HUES48 (cell line): ENCODE results near the gene CEP135.

Experiments
- H3K27ac ChIP-seq: one replicate; pipeline ENCODE4 v1.7.0; 2013; ENCODE audit warnings: low read depth, low read length, inconsistent platforms
- H3K27me3 ChIP-seq: 2 replicates; pipeline ENCODE4 v1.6.1; 2013; ENCODE audit warnings: mild to moderate bottlenecking, low read length; ENCODE audit not compliant: control insufficient read depth, insufficient read depth
- H3K36me3 ChIP-seq: 2 replicates; pipeline ENCODE4 v1.6.1; 2013; ENCODE audit warnings: low read length; ENCODE audit not compliant: control insufficient read depth, insufficient read depth
- H3K4me1 ChIP-seq: 2 replicates; pipeline ENCODE4 v1.6.1; 2013; ENCODE audit warnings: mild to moderate bottlenecking, low read length; ENCODE audit not compliant: control insufficient read depth, insufficient read depth
- H3K4me3 ChIP-seq: 2 replicates; pipeline ENCODE4 v1.5.1; 2013; ENCODE audit warnings: mild to moderate bottlenecking, low read depth, low read length
- H3K9ac ChIP-seq: 2 replicates; pipeline ENCODE4 v1.6.1; 2013; ENCODE audit warnings: mild to moderate bottlenecking, low read depth, low read length, moderate library complexity
- H3K9me3 ChIP-seq: 2 replicates; pipeline ENCODE4 v1.6.1; 2013; ENCODE audit warnings: low read length; ENCODE audit not compliant: control insufficient read depth, insufficient read depth

CEP135 gene

GRCh38 chr4:56008206-56008605 is 59.5 kb downstream of the CEP135 start:
- H3K36me3 ChIP-seq, result peaks cover 44% of the 10 kb centered on the region
- H3K4me1 ChIP-seq, result no peaks in the 10 kb centered on the region
- H3K9me3 ChIP-seq, result no peaks in the 10 kb centered on the region
- H3K27me3 ChIP-seq, result no peaks in the 10 kb centered on the region
- no peak overlapping the region for H3K27ac ChIP-seq
- H3K9ac ChIP-seq, result no peak overlapping the region
- no peak overlapping the region for H3K4me3 ChIP-seq

GRCh38 chr4:56026596-56026995 is 77.9 kb downstream of the CEP135 start:
- Histone ChIP-seq H3K9ac (no peak overlapping the region), H3K4me3 (no peak overlapping the region), H3K27me3 (no peaks in the 10 kb centered on the region), H3K9me3 (no peaks in the 10 kb centered on the region), H3K27ac (no peak overlapping the region), H3K36me3 (peaks cover 43% of the 10 kb centered on the region), H3K4me1 (no peaks in the 10 kb centered on the region)

- Histone ChIP-seq H3K36me3 (peaks cover 42% of the 10 kb centered on the region), H3K27ac (no peak overlapping the region)
These were observed 79.4 kb downstream of the CEP135 start for GRCh38 chr4:56028165-56028564.

GRCh38 chr4:56038487-56039162 is 89.9 kb downstream of the CEP135 start:
- no peak overlapping the region for H3K27ac ChIP-seq
- no peaks in the 10 kb centered on the region; the same call in 1 of the 2 replicates for H3K27me3 ChIP-seq
- no peak overlapping the region for H3K9ac ChIP-seq
- no peak overlapping the region for H3K4me3 ChIP-seq
- H3K9me3 ChIP-seq, result no peaks in the 10 kb centered on the region
- no peaks in the 10 kb centered on the region for H3K36me3 ChIP-seq
- H3K4me1 ChIP-seq, result peaks cover 8% of the 10 kb centered on the region; the same call in 1 of the 2 replicates

More at GRCh38 chr4:56028165-56028564, 79.4 kb downstream of the CEP135 start:
- no peaks in the 10 kb centered on the region for H3K4me1 ChIP-seq
- no peak overlapping the region for H3K4me3 ChIP-seq
- H3K9ac ChIP-seq, result no peak overlapping the region
- H3K27me3 ChIP-seq, result no peaks in the 10 kb centered on the region
- H3K9me3 ChIP-seq, result no peaks in the 10 kb centered on the region

- Histone ChIP-seq H3K27ac (peak overlapping the region; percentile 36), H3K36me3 (no peaks in the 10 kb centered on the region), H3K9me3 (no peaks in the 10 kb centered on the region), H3K27me3 (no peaks in the 10 kb centered on the region; the same call in 1 of the 2 replicates), H3K4me3 (no peak overlapping the region), H3K4me1 (peaks cover 8% of the 10 kb centered on the region; the same call in 1 of the 2 replicates), H3K9ac (no peak overlapping the region)
These were observed 92.1 kb downstream of the CEP135 start for GRCh38 chr4:56040842-56041241.

GRCh38 chr4:56042225-56042624 is 93.5 kb downstream of the CEP135 start:
- Histone ChIP-seq H3K27me3 (no peaks in the 10 kb centered on the region; the same call in 1 of the 2 replicates), H3K27ac (no peak overlapping the region), H3K4me1 (peaks cover 8% of the 10 kb centered on the region; the same call in 1 of the 2 replicates), H3K4me3 (no peak overlapping the region), H3K9ac (no peak overlapping the region), H3K9me3 (no peaks in the 10 kb centered on the region), H3K36me3 (no peaks in the 10 kb centered on the region)

GRCh38 chr4:56048383-56048701 is 99.6 kb downstream of the CEP135 start:
- Histone ChIP-seq H3K4me3 (peak overlapping the region; percentile 91), H3K9me3 (no peaks in the 10 kb centered on the region), H3K4me1 (peaks cover 15% of the 10 kb centered on the region), H3K27ac (peak overlapping the region; percentile 94), H3K36me3 (no peaks in the 10 kb centered on the region), H3K9ac (peak overlapping the region; percentile 87), H3K27me3 (no peaks in the 10 kb centered on the region)

- H3K27ac ChIP-seq, result peak overlapping the region; percentile 94
- H3K36me3 ChIP-seq, result no peaks in the 10 kb centered on the region
- H3K4me3 ChIP-seq, result peak overlapping the region; percentile 91
- peak overlapping the region; percentile 87 for H3K9ac ChIP-seq
- no peaks in the 10 kb centered on the region for H3K27me3 ChIP-seq
- H3K4me1 ChIP-seq, result peaks cover 15% of the 10 kb centered on the region
- no peaks in the 10 kb centered on the region for H3K9me3 ChIP-seq
These were observed 100.1 kb downstream of the CEP135 start for GRCh38 chr4:56048702-56049431.

- H3K4me1 ChIP-seq, result peaks cover 26% of the 10 kb centered on the region
- peak overlapping the region; percentile 13 for H3K27ac ChIP-seq
- H3K4me3 ChIP-seq, result peak overlapping the region; percentile 91
- no peak overlapping the region for H3K9ac ChIP-seq
- H3K36me3 ChIP-seq, result no peaks in the 10 kb centered on the region
- no peaks in the 10 kb centered on the region for H3K27me3 ChIP-seq
- H3K9me3 ChIP-seq, result no peaks in the 10 kb centered on the region
These were observed 101.9 kb downstream of the CEP135 start for GRCh38 chr4:56050625-56051024.

- H3K27me3 ChIP-seq, result no peaks in the 10 kb centered on the region
- H3K36me3 ChIP-seq, result no peaks in the 10 kb centered on the region
- peaks cover 32% of the 10 kb centered on the region for H3K4me1 ChIP-seq
- no peaks in the 10 kb centered on the region for H3K9me3 ChIP-seq
- H3K27ac ChIP-seq, result no peak overlapping the region
- no peak overlapping the region for H3K9ac ChIP-seq
- H3K4me3 ChIP-seq, result peak overlapping the region; percentile 91; the same call in 1 of the 2 replicates
These were observed 102.4 kb downstream of the CEP135 start for GRCh38 chr4:56051029-56051709.

GRCh38 chr4:56051710-56052075 is 102.9 kb downstream of the CEP135 start:
- no peaks in the 10 kb centered on the region for H3K9me3 ChIP-seq
- H3K36me3 ChIP-seq, result no peaks in the 10 kb centered on the region
- H3K27ac ChIP-seq, result no peak overlapping the region
- no peak overlapping the region for H3K4me3 ChIP-seq
- no peak overlapping the region for H3K9ac ChIP-seq
- no peaks in the 10 kb centered on the region for H3K27me3 ChIP-seq
- peaks cover 33% of the 10 kb centered on the region for H3K4me1 ChIP-seq
